K562 (cell line): ENCODE measurements around the gene ARL13A. TPM values are rescaled to one million over a fixed set of nuclear protein-coding genes. Genes with fewer than 3 reads are reported as not detected.

Experiments used
- ATAC-seq: fragments of 200-7000 bp; cut with Tn5 transposase; 3 replicates; pipeline ENCODE4 v1.9.1; 2020; ENCODE audit warnings: moderate library complexity
- BruUV-seq: library from RNA; stranded (reverse); fragments of 400-500 nt; replicated peaks from 2 replicates; lab custom pipeline; 2021; lab: Mats Ljungman, UMichigan
- CTCF ChIA-PET: fragments of 300-600 bp; formaldehyde crosslinking; extraction: SDS; loops from one replicate; lab custom pipeline; 2021; ENCODE audit warnings: low intra/inter-chr PET ratio; lab: Yijun Ruan, JAX
- POLR2A ChIA-PET: fragments of 300-600, 350-650 bp; sonication (Branson Sonifier 250); formaldehyde crosslinking; extraction: SDS; loops from one replicate; lab custom pipeline; 2021; ENCODE audit warnings: antibody characterized with exemption, inconsistent platforms; lab: Yijun Ruan, JAX
- DNase-seq, 4 experiments: peaks; one replicate each; pipeline versions ENCODE4 v3.0.0 to v3.0.0-alpha.2; 2011 to 2018; ENCODE audit warnings: low spot score in 3 of 4, mixed read lengths in 3 of 4; ENCODE audit errors: extremely low read depth in 1 of 4
- FAIRE-seq: peaks from 2 replicates; lab custom pipeline; 2011; peaks lifted over from hg19 to GRCh38; lab: Jason Lieb, UNC
- H2AFZ ChIP-seq: 2 replicates; pipeline ENCODE4 v1.6.0; 2011; ENCODE audit warnings: low read depth, low read length, control low read depth, inconsistent platforms
- H3K27ac ChIP-seq: fragments of 200-600 bp; 3 replicates; pipeline ENCODE4 v1.8.0; 2011; ENCODE audit warnings: low read depth, mild to moderate bottlenecking, control low read depth, inconsistent platforms, low read length, moderate library complexity, mixed read lengths; ENCODE audit errors: extremely low read depth
- H3K27me3 ChIP-seq, 2 experiments: fragments of 300-600 bp in 1 of 2; 2 replicates in 1 of 2; 3 replicates in 1 of 2; pipeline versions ENCODE4 v1.6.0 to v1.8.0; 2011; ENCODE audit warnings: inconsistent platforms in 2 of 2, low read length in 2 of 2, mild to moderate bottlenecking in 1 of 2, mixed read lengths in 1 of 2, moderate library complexity in 1 of 2; ENCODE audit not compliant: control insufficient read depth in 2 of 2, insufficient read depth in 2 of 2
- H3K36me3 ChIP-seq: fragments of 300-600 bp; 3 replicates; pipeline ENCODE4 v1.8.0; 2011; ENCODE audit warnings: mild to moderate bottlenecking, low read length, inconsistent platforms; ENCODE audit not compliant: control insufficient read depth, insufficient read depth
- H3K4me1 ChIP-seq, 2 experiments: fragments of 200-600 bp in 1 of 2; replicated peaks in 1 of 2; 2 replicates in 1 of 2; 3 replicates in 1 of 2; pipeline versions ENCODE4 v1.5.1 to v1.8.0; 2011; ENCODE audit warnings: inconsistent platforms in 2 of 2, low read length in 2 of 2, mild to moderate bottlenecking in 1 of 2, mixed read lengths in 1 of 2, moderate library complexity in 1 of 2; ENCODE audit not compliant: control insufficient read depth in 2 of 2, insufficient read depth in 2 of 2
- H3K4me2 ChIP-seq: 2 replicates; pipeline ENCODE4 v1.6.1; 2011; ENCODE audit warnings: low read length, control low read depth, inconsistent platforms, mixed read lengths; ENCODE audit not compliant: insufficient read depth
- H3K4me3 ChIP-seq: fragments of 200-600 bp; sonication (generic), shearing (Covaris generic); 2 replicates; pipeline ENCODE4 v1.5.1; 2016; ENCODE audit warnings: control low read depth, inconsistent platforms
- H3K79me2 ChIP-seq: fragments of 200-600 bp; 3 replicates; pipeline ENCODE4 v1.8.0; 2011; ENCODE audit warnings: low read length, inconsistent platforms; ENCODE audit not compliant: control insufficient read depth, insufficient read depth
- H3K9ac ChIP-seq, 2 experiments: 2 replicates each; pipeline versions ENCODE4 v1.6.0 to v1.6.1; 2011; ENCODE audit warnings: low read depth in 2 of 2, low read length in 2 of 2, control low read depth in 1 of 2, inconsistent platforms in 1 of 2, mild to moderate bottlenecking in 1 of 2, mixed read lengths in 1 of 2; ENCODE audit not compliant: insufficient read depth in 1 of 2
- H3K9me1 ChIP-seq: one replicate; pipeline ENCODE4 v1.6.0; 2011; ENCODE audit warnings: inconsistent platforms, mild to moderate bottlenecking, low read length, moderate library complexity; ENCODE audit not compliant: control insufficient read depth, insufficient read depth
- H3K9me3 ChIP-seq: replicated peaks from 2 replicates; pipeline ENCODE4 v1.5.1; 2011; ENCODE audit warnings: low read depth, low read length, inconsistent platforms; ENCODE audit not compliant: control insufficient read depth, insufficient read depth
- H4K20me1 ChIP-seq: replicated peaks from 2 replicates; pipeline ENCODE4 v1.6.1; 2011; ENCODE audit warnings: low read length, inconsistent platforms, mixed read lengths; ENCODE audit not compliant: control insufficient read depth, insufficient read depth
- CBFA2T3 ChIP-seq: fragments of 450-650 bp; IDR thresholded peaks from 2 replicates; pipeline ENCODE4 v1.6.1; 2017
- RB1 ChIP-seq: fragments of 450-650 bp; IDR thresholded peaks from 2 replicates; pipeline ENCODE4 v1.6.1; 2017; ENCODE audit warnings: low read depth, mild to moderate bottlenecking
- YY1 ChIP-seq, 3 experiments: IDR thresholded peaks; 2 replicates each; pipeline ENCODE4 v1.6.1; 2011; ENCODE audit warnings: low read length in 2 of 3, mild to moderate bottlenecking in 2 of 3, moderate library complexity in 2 of 3, borderline replicate concordance in 1 of 3, control low read depth in 1 of 3, low read depth in 1 of 3; ENCODE audit not compliant: insufficient read depth in 3 of 3, insufficient replicate concordance in 2 of 3, control insufficient read depth in 1 of 3, insufficient read length in 1 of 3; ENCODE audit errors: extremely low read depth in 1 of 3
- ZC3H11A ChIP-seq: IDR thresholded peaks from 2 replicates; pipeline ENCODE4 v1.6.1; 2012; ENCODE audit warnings: low read depth, low read length, improper control_type of control experiment
- WGBS: fragments of 100-300 bp; shearing (Covaris generic); methylation state at CpG from one replicate; pipeline ENCODE4 v1.1.6; 2016; ENCODE audit warnings: low coverage, mixed read lengths; ENCODE audit not compliant: insufficient coverage; ENCODE audit errors: missing lambda C conversion rate; 5-methylcytosine and 5-hydroxymethylcytosine counted together
- in situ Hi-C: fragments of 300-500 bp; cut with MboI; formaldehyde crosslinking; loops from 4 replicates; pipeline ENCODE4 v1.15.0; 2018; ENCODE audit warnings: inconsistent platforms, mixed read lengths
- intact Hi-C: fragments of 100-400 bp; cut with micrococcal nuclease; formaldehyde crosslinking; loops from 2 replicates; pipeline ENCODE4 v1.14.2; 2022
- polyA plus RNA-seq, 8 experiments: library from polyadenylated mRNA; depleted of rRNA in 4 of 8; stranded (reverse) in 5 of 8; unstranded in 3 of 8; fragments of >200 nt; fragmentation: Nextera tagmentation in 2 of 8; fragmentation: Illumina TruSeq in 1 of 8; extraction: Ambion mirVana in 2 of 8; extraction: Trizol in 1 of 8; gene quantifications; 2 replicates each; pipeline versions ENCODE4 v1.2.1 to v1.2.3, GENCODE V29; 2011 to 2014; ENCODE audit warnings: inconsistent platforms in 1 of 8, missing spikeins in 1 of 8
- total RNA-seq, 7 experiments: library from RNA; depleted of rRNA in 6 of 7; stranded (reverse); fragments of >200 nt in 6 of 7; fragmentation: Illumina TruSeq in 2 of 7; extraction: Trizol in 2 of 7; gene quantifications; 2 replicates each; pipeline versions ENCODE4 v1.2.1 to v1.2.3, GENCODE V29; 2011 to 2021; ENCODE audit warnings: low replicate concordance in 1 of 7
- TF ChIP-seq, protein P1 (sequence below): sonication (generic); formaldehyde crosslinking; IDR thresholded peaks from 2 replicates; pipeline ENCODE4 v1.8.0; 2022; ENCODE audit warnings: mild to moderate bottlenecking, low read depth, missing genetic modification reagents

ARL13A gene
- total and polyA plus RNA-seq, 9 of the 15 experiments (the other 6 are each of a cell fraction or from before 2014, with no cell fraction given): not detected

DNA sequence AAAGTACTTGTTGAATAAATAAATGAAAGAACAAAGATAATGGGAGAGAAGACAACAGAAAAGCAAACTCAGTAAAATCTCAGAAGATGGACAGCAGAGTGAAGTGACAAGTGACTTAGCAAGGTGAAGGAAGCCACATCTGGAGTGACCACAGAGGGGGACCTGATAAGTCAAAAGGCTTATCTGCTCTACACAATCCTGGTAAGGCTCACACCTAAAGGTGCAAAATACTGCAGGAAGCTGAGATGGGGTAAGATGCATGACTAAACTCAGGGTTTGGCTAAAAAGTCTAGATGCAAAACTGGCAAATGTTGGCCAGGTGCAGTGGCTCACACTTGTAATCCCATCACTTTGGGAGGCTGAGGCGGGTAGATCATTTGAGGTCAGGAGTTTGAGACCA is 60.2 kb downstream of the ARL13A start:
- no peak overlapping the region for H2AFZ ChIP-seq
- no peaks in the 10 kb centered on the region for H3K9me1 ChIP-seq
- BruUV-seq: no TSS peak
- H3K79me2 ChIP-seq: no peaks in the 10 kb centered on the region
- no peak overlapping the region for H3K4me3 ChIP-seq
- H3K36me3 ChIP-seq: peaks cover 12% of the 10 kb centered on the region; the same call in 2 of the 3 replicates
- no peak overlapping the region for H3K27ac ChIP-seq
- ATAC-seq (no peak), FAIRE-seq (no peak), DNase-seq (peak in 1 of 4 experiments; percentile 6)
- H3K9me3 ChIP-seq: no peaks in the 10 kb centered on the region
- peaks cover 0 to 2% of the 10 kb centered on the region in 2 experiments; a peak in 1 of 5 replicates for H3K4me1 ChIP-seq
- H3K27me3 ChIP-seq: no peaks in the 10 kb centered on the region
- 70% methylated on average over 1 of the region's 1 CpG for WGBS
- no peaks in the 10 kb centered on the region for H4K20me1 ChIP-seq
- TF ChIP-seq ZC3H11A (no peak), RB1 (no peak), CBFA2T3 (peak; percentile 38), YY1 (IDR thresholded peaks at IDR 0.05; ENCODE audit: borderline replicate concordance in 1 of 3, control insufficient read depth in 1 of 3, extremely low read depth in 1 of 3, insufficient read depth in 3 of 3, insufficient read length in 1 of 3, insufficient replicate concordance in 2 of 3, low read depth in 1 of 3, low read length in 2 of 3) (no peak)
- TF ChIP-seq, protein P1, sequence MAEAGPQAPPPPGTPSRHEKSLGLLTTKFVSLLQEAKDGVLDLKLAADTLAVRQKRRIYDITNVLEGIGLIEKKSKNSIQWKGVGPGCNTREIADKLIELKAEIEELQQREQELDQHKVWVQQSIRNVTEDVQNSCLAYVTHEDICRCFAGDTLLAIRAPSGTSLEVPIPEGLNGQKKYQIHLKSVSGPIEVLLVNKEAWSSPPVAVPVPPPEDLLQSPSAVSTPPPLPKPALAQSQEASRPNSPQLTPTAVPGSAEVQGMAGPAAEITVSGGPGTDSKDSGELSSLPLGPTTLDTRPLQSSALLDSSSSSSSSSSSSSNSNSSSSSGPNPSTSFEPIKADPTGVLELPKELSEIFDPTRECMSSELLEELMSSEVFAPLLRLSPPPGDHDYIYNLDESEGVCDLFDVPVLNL: no peak
- POLR2A ChIA-PET: no interaction called here
- CTCF ChIA-PET: no interaction called here
- intact Hi-C loops (no loop called here), in situ Hi-C loops (no loop called here)
- no peak overlapping the region for H3K4me2 ChIP-seq
- no peak overlapping the region for H3K9ac ChIP-seq
